Smooth muscle cell (in vitro differentiated cells): ENCODE measurements around the gene NCR3LG1. TPM values are rescaled to one million over a fixed set of nuclear protein-coding genes. Genes with fewer than 3 reads are reported as not detected.

ENCODE experiments used
- DNase-seq: peaks from one replicate; lab custom pipeline; 2025; ENCODE audit not compliant: unreplicated experiment; lab: John Stamatoyannopoulos, UW
- H2AFZ ChIP-seq: fragments of 200-600 bp; sonication (generic); 2 replicates; pipeline ENCODE4 v1.6.0; 2016; ENCODE audit warnings: antibody characterized with exemption, low read depth, mild to moderate bottlenecking
- H3F3A ChIP-seq: fragments of 200-600 bp; sonication (generic); 2 replicates; pipeline ENCODE4 v1.6.0; 2017; ENCODE audit warnings: antibody characterized with exemption, low read depth
- H3K27ac ChIP-seq: fragments of 200-600 bp; sonication (generic); 2 replicates; pipeline ENCODE4 v1.5.1; 2016; ENCODE audit warnings: low read depth, mild to moderate bottlenecking
- H3K27me3 ChIP-seq: fragments of 200-600 bp; sonication (generic); 2 replicates; pipeline ENCODE4 v1.6.1; 2016; ENCODE audit warnings: low read depth, mild to moderate bottlenecking
- H3K36me3 ChIP-seq: fragments of 200-600 bp; sonication (generic); 2 replicates; pipeline ENCODE4 v1.5.1; 2016; ENCODE audit warnings: low read depth
- H3K4me1 ChIP-seq: fragments of 200-600 bp; sonication (generic); 2 replicates; pipeline ENCODE4 v1.5.1; 2016; ENCODE audit warnings: low read depth
- H3K4me2 ChIP-seq: fragments of 200-600 bp; sonication (generic); 2 replicates; pipeline ENCODE4 v1.6.0; 2016; ENCODE audit warnings: mild to moderate bottlenecking
- H3K4me3 ChIP-seq: fragments of 200-600 bp; sonication (generic); 2 replicates; pipeline ENCODE4 v1.5.1; 2016; ENCODE audit warnings: mild to moderate bottlenecking
- H3K79me2 ChIP-seq: fragments of 200-600 bp; sonication (generic); 2 replicates; pipeline ENCODE4 v1.6.0; 2016; ENCODE audit warnings: low read depth, mild to moderate bottlenecking
- H3K9ac ChIP-seq: fragments of 200-600 bp; sonication (generic); 2 replicates; pipeline ENCODE4 v1.6.0; 2016; ENCODE audit warnings: low read depth
- H3K9me3 ChIP-seq: fragments of 200-600 bp; sonication (generic); replicated peaks from 2 replicates; pipeline ENCODE4 v1.5.1; 2016; ENCODE audit warnings: low read depth
- H4K20me1 ChIP-seq: fragments of 200-600 bp; sonication (generic); 2 replicates; pipeline ENCODE4 v1.6.0; 2016; ENCODE audit warnings: low read depth
- WGBS: methylation state at CpG from one replicate; pipeline ENCODE4 v1.1.7; 2016; ENCODE audit warnings: low lambda C conversion rate; 5-methylcytosine and 5-hydroxymethylcytosine counted together
- polyA plus RNA-seq: library from polyadenylated mRNA; unstranded; fragments of >200 nt; fragmentation: Nextera tagmentation; extraction: Ambion mirVana; gene quantifications from 2 replicates; pipeline ENCODE4 v1.2.1, GENCODE V29; 2016
- total RNA-seq: library from RNA; depleted of rRNA; stranded (reverse); fragments of >200 nt; gene quantifications from 2 replicates; pipeline ENCODE4 v1.2.3, GENCODE V29; 2014
- TF ChIP-seq, protein P1 (sequence below): fragments of 200-600 bp; sonication (generic); IDR thresholded peaks from 2 replicates; pipeline ENCODE4 v1.5.1; 2017; ENCODE audit warnings: borderline replicate concordance, mild to moderate bottlenecking, antibody characterized with exemption; ENCODE audit not compliant: insufficient read depth, poor library complexity, severe bottlenecking

The NCR3LG1 gene
- total and polyA plus RNA-seq, 2 experiments from 2014 or later = 0.10 to 1.9 TPM

DNA sequence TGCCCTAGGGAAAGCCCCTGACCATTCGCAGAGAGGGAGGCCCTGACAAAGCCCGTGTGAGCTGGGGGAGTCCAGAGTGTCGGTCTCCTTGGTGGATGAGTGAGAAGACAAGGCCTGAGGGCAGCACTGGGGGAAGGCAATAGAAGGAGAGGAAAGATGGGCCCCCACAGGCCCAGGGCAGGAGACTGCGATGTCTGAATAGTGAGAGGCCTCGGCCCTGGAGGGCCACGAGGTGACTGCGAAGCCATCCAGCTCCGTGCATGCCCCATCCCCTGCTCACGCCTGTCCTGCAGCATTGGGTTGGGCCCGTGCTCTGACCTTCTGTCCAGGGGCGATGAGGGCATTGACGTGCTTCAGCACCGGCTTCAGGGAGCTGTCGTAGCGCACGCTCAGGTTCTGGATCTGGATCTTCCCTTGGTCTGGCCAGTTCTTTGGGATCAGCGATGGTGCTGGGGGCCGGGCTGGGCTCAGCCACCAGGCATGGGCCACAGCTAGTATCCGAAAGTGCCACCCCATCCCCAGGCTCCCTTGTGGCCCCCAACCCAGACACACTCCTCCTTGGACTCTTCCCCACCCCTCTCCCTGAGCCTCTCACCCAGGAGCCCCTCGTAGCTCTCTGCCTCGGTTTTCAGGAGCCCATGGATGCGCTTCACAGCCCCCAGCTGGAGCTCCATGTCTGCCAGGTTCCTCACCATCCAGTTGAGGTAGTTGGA, 45.2 kb downstream of the NCR3LG1 start:
- no peaks in the 10 kb centered on the region for H3K9me3 ChIP-seq
- 93% methylated on average over 20 of the region's 22 CpGs for WGBS

GRCh38 chr11:17397311-17398002, 45.9 kb downstream of the NCR3LG1 start:
- no peaks in the 10 kb centered on the region for H3K4me1 ChIP-seq
- H3K4me2 ChIP-seq = no peak overlapping the region
- H3K27me3 ChIP-seq = peaks cover 3% of the 10 kb centered on the region
- H3K36me3 ChIP-seq = no peaks in the 10 kb centered on the region
- TF ChIP-seq, protein P1, sequence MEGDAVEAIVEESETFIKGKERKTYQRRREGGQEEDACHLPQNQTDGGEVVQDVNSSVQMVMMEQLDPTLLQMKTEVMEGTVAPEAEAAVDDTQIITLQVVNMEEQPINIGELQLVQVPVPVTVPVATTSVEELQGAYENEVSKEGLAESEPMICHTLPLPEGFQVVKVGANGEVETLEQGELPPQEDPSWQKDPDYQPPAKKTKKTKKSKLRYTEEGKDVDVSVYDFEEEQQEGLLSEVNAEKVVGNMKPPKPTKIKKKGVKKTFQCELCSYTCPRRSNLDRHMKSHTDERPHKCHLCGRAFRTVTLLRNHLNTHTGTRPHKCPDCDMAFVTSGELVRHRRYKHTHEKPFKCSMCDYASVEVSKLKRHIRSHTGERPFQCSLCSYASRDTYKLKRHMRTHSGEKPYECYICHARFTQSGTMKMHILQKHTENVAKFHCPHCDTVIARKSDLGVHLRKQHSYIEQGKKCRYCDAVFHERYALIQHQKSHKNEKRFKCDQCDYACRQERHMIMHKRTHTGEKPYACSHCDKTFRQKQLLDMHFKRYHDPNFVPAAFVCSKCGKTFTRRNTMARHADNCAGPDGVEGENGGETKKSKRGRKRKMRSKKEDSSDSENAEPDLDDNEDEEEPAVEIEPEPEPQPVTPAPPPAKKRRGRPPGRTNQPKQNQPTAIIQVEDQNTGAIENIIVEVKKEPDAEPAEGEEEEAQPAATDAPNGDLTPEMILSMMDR = no peak
- no peak overlapping the region for H3K9ac ChIP-seq
- H3K27ac ChIP-seq = no peak overlapping the region
- WGBS = 93% methylated on average over 14 of the region's 14 CpGs
- H3K79me2 ChIP-seq = no peaks in the 10 kb centered on the region
- no peak for DNase-seq
- H3K4me3 ChIP-seq = no peak overlapping the region
- H3F3A ChIP-seq = no peaks in the 10 kb centered on the region
- no peaks in the 10 kb centered on the region for H4K20me1 ChIP-seq
- no peak overlapping the region for H2AFZ ChIP-seq
- H3K9me3 ChIP-seq = no peaks in the 10 kb centered on the region

More for the DNA sequence above, 45.2 kb downstream of the NCR3LG1 start:
- Histone ChIP-seq H4K20me1 (no peaks in the 10 kb centered on the region), H3K4me2 (no peak overlapping the region), H3K9ac (no peak overlapping the region), H3K27me3 (peaks cover 3% of the 10 kb centered on the region), H3K4me3 (no peak overlapping the region), H3K79me2 (no peaks in the 10 kb centered on the region), H3K36me3 (no peaks in the 10 kb centered on the region), H3F3A (no peaks in the 10 kb centered on the region), H2AFZ (no peak overlapping the region), H3K4me1 (no peaks in the 10 kb centered on the region), H3K27ac (no peak overlapping the region)
- DNase-seq = no peak
- TF ChIP-seq, protein P1 = no peak

- Histone ChIP-seq H3K27ac (no peak overlapping the region), H3K27me3 (peaks cover 3% of the 10 kb centered on the region), H3K36me3 (no peaks in the 10 kb centered on the region), H3K4me3 (no peak overlapping the region), H3F3A (no peaks in the 10 kb centered on the region), H4K20me1 (no peaks in the 10 kb centered on the region), H2AFZ (no peak overlapping the region), H3K9ac (no peak overlapping the region), H3K4me1 (no peaks in the 10 kb centered on the region), H3K4me2 (no peak overlapping the region), H3K79me2 (no peaks in the 10 kb centered on the region), H3K9me3 (no peaks in the 10 kb centered on the region)
- no peak for DNase-seq
- TF ChIP-seq, protein P1 = no peak
Observed at GRCh38 chr11:17399236-17399635, 47.6 kb downstream of the NCR3LG1 start.
